ENCODE data around the gene PACSIN1.

DNA sequence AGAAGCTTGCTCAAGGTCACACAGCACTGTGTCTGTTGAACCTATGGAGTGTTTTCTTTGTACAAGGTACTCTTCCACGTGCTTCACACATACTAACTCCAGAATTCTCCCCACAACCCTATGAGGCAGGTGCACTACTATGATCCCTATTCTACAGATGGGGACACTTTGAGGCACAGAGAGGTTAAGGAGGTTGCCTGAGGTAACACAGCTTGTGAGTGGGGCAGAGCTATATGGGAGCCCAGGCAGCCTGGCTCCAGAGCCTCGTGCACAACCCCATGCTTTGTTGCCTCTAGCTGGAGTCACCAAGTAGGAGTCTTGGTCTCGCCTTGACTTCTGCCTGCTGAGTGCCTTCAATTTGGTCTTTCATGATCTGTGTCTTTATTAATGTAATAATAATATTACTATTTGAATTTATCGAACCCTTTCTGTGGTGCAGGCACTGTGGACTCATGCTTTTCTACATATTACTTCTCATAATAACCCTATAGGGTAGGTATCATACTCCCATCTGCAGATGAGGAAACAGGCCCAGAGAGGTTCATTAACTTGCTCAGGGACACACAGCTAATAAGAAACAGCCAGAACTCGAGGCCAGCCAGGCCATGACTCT, 103.6 kb downstream of the PACSIN1 start:
- no peak for TF ChIP-seq CTCF (IDR thresholded peaks at IDR 0.05; ENCODE audit: low read depth, low read length, missing input control)
- no peak for TF ChIP-seq TAF1 (conservative IDR thresholded peaks at IDR 0.05)
- TF ChIP-seq EGR1 (IDR thresholded peaks at IDR 0.05; ENCODE audit: low read depth in 2 of 2): no peak
- TF ChIP-seq SP1 (IDR thresholded peaks at IDR 0.05): no peak
- TF ChIP-seq ATF3 (IDR thresholded peaks at IDR 0.05): no peak
- TF ChIP-seq, protein P1, sequence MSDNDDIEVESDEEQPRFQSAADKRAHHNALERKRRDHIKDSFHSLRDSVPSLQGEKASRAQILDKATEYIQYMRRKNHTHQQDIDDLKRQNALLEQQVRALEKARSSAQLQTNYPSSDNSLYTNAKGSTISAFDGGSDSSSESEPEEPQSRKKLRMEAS (IDR thresholded peaks at IDR 0.05): no peak
- TF ChIP-seq FOXA1 (IDR thresholded peaks at IDR 0.05): no peak
- no peak for TF ChIP-seq RAD21 (IDR thresholded peaks at IDR 0.05)
- no peak for TF ChIP-seq YY1 (IDR thresholded peaks at IDR 0.05)
- TF ChIP-seq REST (IDR thresholded peaks at IDR 0.05): no peak
- no peak for TF ChIP-seq HNF4G (IDR thresholded peaks at IDR 0.05)
- no peak for TF ChIP-seq JUND (IDR thresholded peaks at IDR 0.05)
- TF ChIP-seq GABPA (IDR thresholded peaks at IDR 0.05 in 1 of 2, conservative IDR thresholded peaks at IDR 0.05 in 1 of 2): no peak
- no peak for TF ChIP-seq NR2F2 (IDR thresholded peaks at IDR 0.05)
